HL-60 (cell line): ENCODE results near the gene SNTB2.

Source experiments
- DNase-seq, 2 experiments: peaks; one replicate each; pipeline ENCODE4 v3.0.0-alpha.2; 2010 to 2020; ENCODE audit warnings: low read depth in 1 of 2, low spot score in 1 of 2
- H3K27ac ChIP-seq: fragments of 250-450 bp; sonication (Bioruptor Pico); replicated peaks from 2 replicates; pipeline ENCODE4 v1.5.1; 2020; ENCODE audit warnings: mild to moderate bottlenecking, moderate library complexity
- H3K27me3 ChIP-seq: fragments of 250-450 bp; sonication (Bioruptor Pico); 2 replicates; pipeline ENCODE4 v1.5.1; 2021; ENCODE audit warnings: mild to moderate bottlenecking, moderate library complexity; ENCODE audit not compliant: insufficient read depth, poor library complexity, severe bottlenecking
- H3K4me3 ChIP-seq: replicated peaks from 2 replicates; pipeline ENCODE4 v1.5.1; 2011; ENCODE audit warnings: mild to moderate bottlenecking, control low read depth, low read length; ENCODE audit not compliant: insufficient read depth
- GABPA ChIP-seq: IDR thresholded peaks from 2 replicates; pipeline ENCODE4 v1.6.1; 2012; ENCODE audit warnings: low read depth
- POLR2AphosphoS5 ChIP-seq: IDR thresholded peaks from 2 replicates; pipeline ENCODE4 v1.6.1; 2012; ENCODE audit warnings: low read depth
- SPI1 ChIP-seq: IDR thresholded peaks from 2 replicates; pipeline ENCODE4 v1.6.1; 2012; ENCODE audit warnings: low read depth, mild to moderate bottlenecking, borderline replicate concordance
- TF ChIP-seq, protein P1 (sequence below): IDR thresholded peaks from 2 replicates; pipeline ENCODE4 v1.6.1; 2012; ENCODE audit warnings: low read depth; ENCODE audit not compliant: insufficient replicate concordance
- TF ChIP-seq, protein P2 (sequence below): IDR thresholded peaks from one replicate; pipeline ENCODE4 v1.5.1; 2011; ENCODE audit warnings: low read length, control low read depth, inconsistent platforms; ENCODE audit not compliant: insufficient read depth

Gene SNTB2

DNA sequence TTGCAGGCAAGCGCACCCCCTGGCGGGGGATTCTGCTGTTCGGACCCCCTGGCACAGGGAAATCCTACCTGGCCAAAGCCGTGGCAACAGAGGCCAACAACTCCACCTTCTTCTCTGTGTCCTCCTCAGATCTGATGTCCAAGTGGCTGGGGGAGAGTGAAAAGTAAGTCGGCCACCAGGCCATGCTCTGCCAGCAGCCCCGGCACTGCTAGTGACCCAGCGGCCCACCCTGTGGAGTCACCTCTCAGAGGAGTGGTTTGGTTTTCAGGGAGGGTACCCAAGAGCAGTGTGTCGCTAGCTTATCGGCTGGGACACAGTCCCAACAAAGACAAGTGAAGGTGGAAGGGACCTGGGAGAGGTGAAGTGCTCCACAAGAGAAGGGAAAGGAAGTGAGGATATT lies 132.4 kb downstream of the SNTB2 start:
- no peak overlapping the region for H3K4me3 ChIP-seq
- H3K27ac ChIP-seq: no peak overlapping the region
- DNase-seq: no peak
- TF ChIP-seq POLR2AphosphoS5: no peak
- TF ChIP-seq SPI1: no peak
- no peaks in the 10 kb centered on the region for H3K27me3 ChIP-seq

DNA sequence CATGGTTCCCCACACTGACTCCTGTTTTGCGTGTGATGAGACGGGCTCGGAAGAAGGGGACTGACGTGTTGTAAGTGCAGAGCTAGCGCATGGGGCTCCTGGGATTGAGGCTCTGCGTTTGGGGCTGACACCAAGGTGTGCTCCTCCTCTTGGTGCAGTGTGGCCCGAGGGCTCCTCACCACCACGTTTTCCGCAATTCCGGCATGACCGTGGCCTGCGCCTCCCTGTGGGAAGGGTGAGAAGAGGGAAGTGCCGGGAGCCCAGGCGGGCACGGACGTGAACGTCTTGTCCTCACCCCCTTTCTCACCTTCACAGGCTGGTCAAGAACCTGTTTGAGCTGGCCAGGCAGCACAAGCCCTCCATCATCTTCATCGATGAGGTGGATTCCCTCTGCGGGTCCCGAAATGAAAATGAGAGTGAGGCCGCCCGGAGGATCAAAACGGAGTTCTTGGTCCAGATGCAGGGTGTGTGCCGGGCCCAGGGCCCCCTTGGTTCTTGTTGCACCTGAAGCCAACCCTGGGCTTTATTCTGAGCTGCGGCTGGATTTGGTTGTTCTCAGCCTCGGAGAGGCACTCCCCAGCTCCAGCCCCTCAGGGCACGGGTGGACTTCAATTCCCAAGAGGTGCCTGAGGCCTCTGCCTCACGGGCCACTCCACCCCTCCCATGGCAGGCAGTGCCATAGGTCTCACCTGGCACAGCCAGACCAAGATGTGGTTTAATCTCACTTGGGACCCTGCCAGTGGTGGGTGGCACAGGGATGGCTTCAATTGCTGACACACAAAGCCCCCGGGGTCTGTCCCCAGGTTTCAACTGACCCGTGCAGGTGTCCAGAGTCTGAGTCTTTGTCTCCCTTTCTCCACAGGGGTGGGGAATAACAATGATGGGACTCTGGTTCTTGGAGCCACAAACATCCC lies 133.1 kb downstream of the SNTB2 start:
- DNase-seq: no peak
- Histone ChIP-seq H3K27ac (no peak overlapping the region), H3K4me3 (no peak overlapping the region), H3K27me3 (no peaks in the 10 kb centered on the region)
- no peak for TF ChIP-seq GABPA
- TF ChIP-seq POLR2AphosphoS5: no peak
- TF ChIP-seq SPI1: no peak

DNA sequence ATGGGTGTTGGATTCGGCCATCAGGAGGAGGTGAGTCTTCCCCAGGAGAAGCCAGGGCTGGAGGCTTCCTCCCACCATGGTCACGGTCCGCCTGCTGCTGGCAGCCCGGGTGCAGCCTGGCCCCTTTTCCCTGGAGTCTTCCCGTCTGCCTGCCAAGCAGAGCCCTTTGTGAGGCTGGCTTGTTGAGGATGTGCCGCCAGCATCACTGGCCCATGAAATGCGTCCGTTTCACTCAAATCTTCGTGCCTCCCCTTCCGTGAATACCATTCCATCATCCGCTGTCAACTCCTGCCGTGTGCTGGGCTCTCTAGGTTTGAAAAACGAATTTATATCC lies 133.7 kb downstream of the SNTB2 start:
- Histone ChIP-seq H3K27ac (no peak overlapping the region), H3K27me3 (no peaks in the 10 kb centered on the region), H3K4me3 (no peak overlapping the region)
- peak; percentile 12; the same call in 1 of the 2 replicates for TF ChIP-seq POLR2AphosphoS5
- no peak for TF ChIP-seq GABPA
- no peak for DNase-seq

DNA sequence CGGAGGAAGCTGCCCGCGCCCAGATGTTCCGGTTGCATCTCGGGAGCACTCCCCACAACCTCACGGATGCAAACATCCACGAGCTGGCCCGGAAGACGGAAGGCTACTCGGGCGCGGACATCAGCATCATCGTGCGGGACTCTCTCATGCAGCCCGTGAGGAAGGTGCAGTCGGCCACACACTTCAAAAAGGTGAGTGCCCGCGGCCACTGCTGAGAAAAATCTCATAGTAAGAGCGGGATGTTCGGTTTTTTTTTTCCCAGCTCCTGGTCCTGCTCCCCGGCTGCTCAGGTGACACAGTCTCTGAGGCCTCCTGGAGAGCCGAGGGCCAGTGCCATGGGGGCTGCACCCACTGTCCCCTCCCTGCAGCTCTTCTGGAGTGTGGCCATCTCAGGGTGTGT lies 134.1 kb downstream of the SNTB2 start:
- DNase-seq: no peak
- Histone ChIP-seq H3K27me3 (no peaks in the 10 kb centered on the region), H3K4me3 (no peak overlapping the region), H3K27ac (no peak overlapping the region)
- TF ChIP-seq SPI1 (no peak), GABPA (no peak), POLR2AphosphoS5 (no peak)
- TF ChIP-seq, protein P1, sequence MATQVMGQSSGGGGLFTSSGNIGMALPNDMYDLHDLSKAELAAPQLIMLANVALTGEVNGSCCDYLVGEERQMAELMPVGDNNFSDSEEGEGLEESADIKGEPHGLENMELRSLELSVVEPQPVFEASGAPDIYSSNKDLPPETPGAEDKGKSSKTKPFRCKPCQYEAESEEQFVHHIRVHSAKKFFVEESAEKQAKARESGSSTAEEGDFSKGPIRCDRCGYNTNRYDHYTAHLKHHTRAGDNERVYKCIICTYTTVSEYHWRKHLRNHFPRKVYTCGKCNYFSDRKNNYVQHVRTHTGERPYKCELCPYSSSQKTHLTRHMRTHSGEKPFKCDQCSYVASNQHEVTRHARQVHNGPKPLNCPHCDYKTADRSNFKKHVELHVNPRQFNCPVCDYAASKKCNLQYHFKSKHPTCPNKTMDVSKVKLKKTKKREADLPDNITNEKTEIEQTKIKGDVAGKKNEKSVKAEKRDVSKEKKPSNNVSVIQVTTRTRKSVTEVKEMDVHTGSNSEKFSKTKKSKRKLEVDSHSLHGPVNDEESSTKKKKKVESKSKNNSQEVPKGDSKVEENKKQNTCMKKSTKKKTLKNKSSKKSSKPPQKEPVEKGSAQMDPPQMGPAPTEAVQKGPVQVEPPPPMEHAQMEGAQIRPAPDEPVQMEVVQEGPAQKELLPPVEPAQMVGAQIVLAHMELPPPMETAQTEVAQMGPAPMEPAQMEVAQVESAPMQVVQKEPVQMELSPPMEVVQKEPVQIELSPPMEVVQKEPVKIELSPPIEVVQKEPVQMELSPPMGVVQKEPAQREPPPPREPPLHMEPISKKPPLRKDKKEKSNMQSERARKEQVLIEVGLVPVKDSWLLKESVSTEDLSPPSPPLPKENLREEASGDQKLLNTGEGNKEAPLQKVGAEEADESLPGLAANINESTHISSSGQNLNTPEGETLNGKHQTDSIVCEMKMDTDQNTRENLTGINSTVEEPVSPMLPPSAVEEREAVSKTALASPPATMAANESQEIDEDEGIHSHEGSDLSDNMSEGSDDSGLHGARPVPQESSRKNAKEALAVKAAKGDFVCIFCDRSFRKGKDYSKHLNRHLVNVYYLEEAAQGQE: no peak
- TF ChIP-seq, protein P2, sequence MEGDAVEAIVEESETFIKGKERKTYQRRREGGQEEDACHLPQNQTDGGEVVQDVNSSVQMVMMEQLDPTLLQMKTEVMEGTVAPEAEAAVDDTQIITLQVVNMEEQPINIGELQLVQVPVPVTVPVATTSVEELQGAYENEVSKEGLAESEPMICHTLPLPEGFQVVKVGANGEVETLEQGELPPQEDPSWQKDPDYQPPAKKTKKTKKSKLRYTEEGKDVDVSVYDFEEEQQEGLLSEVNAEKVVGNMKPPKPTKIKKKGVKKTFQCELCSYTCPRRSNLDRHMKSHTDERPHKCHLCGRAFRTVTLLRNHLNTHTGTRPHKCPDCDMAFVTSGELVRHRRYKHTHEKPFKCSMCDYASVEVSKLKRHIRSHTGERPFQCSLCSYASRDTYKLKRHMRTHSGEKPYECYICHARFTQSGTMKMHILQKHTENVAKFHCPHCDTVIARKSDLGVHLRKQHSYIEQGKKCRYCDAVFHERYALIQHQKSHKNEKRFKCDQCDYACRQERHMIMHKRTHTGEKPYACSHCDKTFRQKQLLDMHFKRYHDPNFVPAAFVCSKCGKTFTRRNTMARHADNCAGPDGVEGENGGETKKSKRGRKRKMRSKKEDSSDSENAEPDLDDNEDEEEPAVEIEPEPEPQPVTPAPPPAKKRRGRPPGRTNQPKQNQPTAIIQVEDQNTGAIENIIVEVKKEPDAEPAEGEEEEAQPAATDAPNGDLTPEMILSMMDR: no peak

DNA sequence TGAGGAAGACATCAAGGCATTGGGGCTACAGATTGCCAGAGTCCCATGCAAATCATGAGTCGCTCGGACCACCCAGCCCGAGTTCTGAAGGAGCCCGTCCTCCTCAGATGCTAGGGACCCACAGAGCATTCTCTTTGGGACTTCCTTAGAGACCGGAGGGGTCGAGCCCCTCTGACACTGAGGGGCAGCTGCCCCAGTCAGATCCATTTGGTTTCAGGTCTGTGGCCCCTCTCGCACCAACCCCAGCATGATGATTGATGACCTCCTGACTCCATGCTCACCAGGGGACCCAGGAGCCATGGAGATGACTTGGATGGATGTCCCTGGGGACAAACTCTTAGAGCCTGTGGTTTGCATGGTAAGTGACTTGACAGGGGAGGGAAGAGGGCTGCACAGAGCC lies 135.4 kb downstream of the SNTB2 start:
- Histone ChIP-seq H3K4me3 (no peak overlapping the region), H3K27ac (no peak overlapping the region), H3K27me3 (no peaks in the 10 kb centered on the region)
- TF ChIP-seq GABPA (no peak), SPI1 (no peak), POLR2AphosphoS5 (no peak)
- TF ChIP-seq, protein P1: no peak
- TF ChIP-seq, protein P2: no peak
- no peak for DNase-seq
